ENCODE measurements around the gene SYNJ1. TPM values are rescaled to one million over a fixed set of nuclear protein-coding genes. Genes with fewer than 3 reads are reported as not detected.
A peak's percentile ranks its signal among the peaks of the same experiment; 100 is the strongest.
"Not testable (repeated sequence)": the region's sequence is repeated elsewhere in the genome, so short reads cannot be mapped to it uniquely, and the experiment has no call there.

SYNJ1 gene
- total RNA-seq, 3 donors from 2014 or later: 10.8 to 11.8 (median 11.6) TPM

- ATAC-seq (peak in 1 of 2 donors; percentile 51), DNase-seq (no peak)
- Mint-ChIP-seq H3K36me3 (ENCODE audit: insufficient read depth) (peaks cover 73% of the 10 kb centered on the region), H3K27me3 (ENCODE audit: low read depth) (no peaks in the 10 kb centered on the region), H3K9me3 (no peaks in the 10 kb centered on the region), H3K4me3 (no peak overlapping the region), H3K4me1 (ENCODE audit: low read depth) (peaks cover 17% of the 10 kb centered on the region)
Observed at GRCh38 chr21:32750405-32750804, 22.6 kb upstream of the SYNJ1 start.

GRCh38 chr21:32749662-32750061 lies 21.8 kb upstream of the SYNJ1 start:
- ATAC-seq (no peak), DNase-seq (no peak)
- peaks cover 17% of the 10 kb centered on the region for H3K4me1 Mint-ChIP-seq (ENCODE audit: low read depth)
- H3K36me3 Mint-ChIP-seq (ENCODE audit: insufficient read depth): peaks cover 70% of the 10 kb centered on the region
- no peaks in the 10 kb centered on the region for H3K9me3 Mint-ChIP-seq
- no peak overlapping the region for H3K4me3 Mint-ChIP-seq
- no peaks in the 10 kb centered on the region for H3K27me3 Mint-ChIP-seq (ENCODE audit: low read depth)

- ATAC-seq (no peak), DNase-seq (no peak)
- peaks cover 72% of the 10 kb centered on the region for H3K36me3 Mint-ChIP-seq (ENCODE audit: insufficient read depth)
- H3K9me3 Mint-ChIP-seq: no peaks in the 10 kb centered on the region
- H3K27me3 Mint-ChIP-seq (ENCODE audit: low read depth): no peaks in the 10 kb centered on the region
- H3K4me3 Mint-ChIP-seq: no peak overlapping the region
- peaks cover 17% of the 10 kb centered on the region for H3K4me1 Mint-ChIP-seq (ENCODE audit: low read depth)
Observed at GRCh38 chr21:32748529-32748928, 20.7 kb upstream of the SYNJ1 start.

- ATAC-seq (no peak), DNase-seq (no peak)
- Mint-ChIP-seq H3K4me1 (ENCODE audit: low read depth) (peaks cover 17% of the 10 kb centered on the region), H3K4me3 (no peak overlapping the region), H3K27me3 (ENCODE audit: low read depth) (no peaks in the 10 kb centered on the region), H3K9me3 (no peaks in the 10 kb centered on the region), H3K36me3 (ENCODE audit: insufficient read depth) (peaks cover 77% of the 10 kb centered on the region)
Observed at GRCh38 chr21:32747396-32747795, 19.6 kb upstream of the SYNJ1 start.

- H3K27me3 Mint-ChIP-seq (ENCODE audit: low read depth): not testable (repeated sequence)
Observed at GRCh38 chr21:32746711-32747110, 18.9 kb upstream of the SYNJ1 start.

GRCh38 chr21:32742396-32742795 lies 14.6 kb upstream of the SYNJ1 start:
- Mint-ChIP-seq H3K27me3 (ENCODE audit: low read depth) (no peaks in the 10 kb centered on the region), H3K36me3 (ENCODE audit: insufficient read depth) (peaks cover 70% of the 10 kb centered on the region), H3K4me3 (no peak overlapping the region), H3K4me1 (ENCODE audit: low read depth) (peaks cover 4% of the 10 kb centered on the region), H3K9me3 (no peaks in the 10 kb centered on the region)
- DNase-seq (no peak), ATAC-seq (no peak)

More at GRCh38 chr21:32746711-32747110, 18.9 kb upstream of the SYNJ1 start:
- H3K9me3 Mint-ChIP-seq, H3K4me3 Mint-ChIP-seq, DNase-seq, ATAC-seq: not testable (repeated sequence)
- H3K36me3 Mint-ChIP-seq (ENCODE audit: insufficient read depth): peaks cover 74% of the 10 kb centered on the region
- H3K4me1 Mint-ChIP-seq (ENCODE audit: low read depth): peaks cover 16% of the 10 kb centered on the region

- Mint-ChIP-seq H3K36me3 (ENCODE audit: insufficient read depth) (peaks cover 61% of the 10 kb centered on the region), H3K27me3 (ENCODE audit: low read depth) (no peaks in the 10 kb centered on the region), H3K9me3 (no peaks in the 10 kb centered on the region), H3K4me3 (no peak overlapping the region), H3K4me1 (ENCODE audit: low read depth) (no peaks in the 10 kb centered on the region)
- ATAC-seq: no peak
- DNase-seq: no peak
Observed at GRCh38 chr21:32741336-32741735, 13.5 kb upstream of the SYNJ1 start.

GRCh38 chr21:32739946-32740345 lies 12.1 kb upstream of the SYNJ1 start:
- Mint-ChIP-seq H3K4me1 (ENCODE audit: low read depth) (peaks cover 7% of the 10 kb centered on the region), H3K4me3 (no peak overlapping the region), H3K36me3 (ENCODE audit: insufficient read depth) (peaks cover 55% of the 10 kb centered on the region), H3K27me3 (ENCODE audit: low read depth) (no peaks in the 10 kb centered on the region), H3K9me3 (no peaks in the 10 kb centered on the region)
- DNase-seq (no peak), ATAC-seq (no peak)

GRCh38 chr21:32736083-32736482 lies 8.3 kb upstream of the SYNJ1 start:
- not testable (repeated sequence) for H3K9me3 Mint-ChIP-seq; DNase-seq; H3K27me3 Mint-ChIP-seq (ENCODE audit: low read depth); H3K4me3 Mint-ChIP-seq; ATAC-seq
- Mint-ChIP-seq H3K36me3 (ENCODE audit: insufficient read depth) (peaks cover 41% of the 10 kb centered on the region), H3K4me1 (ENCODE audit: low read depth) (peaks cover 38% of the 10 kb centered on the region)

- no peak overlapping the region for H3K4me3 Mint-ChIP-seq
- no peaks in the 10 kb centered on the region for H3K9me3 Mint-ChIP-seq
- H3K4me1 Mint-ChIP-seq (ENCODE audit: low read depth): peaks cover 42% of the 10 kb centered on the region
- ATAC-seq: peak; percentile 47 to 63
- peaks cover 35% of the 10 kb centered on the region for H3K36me3 Mint-ChIP-seq (ENCODE audit: insufficient read depth)
- DNase-seq: no peak
- no peaks in the 10 kb centered on the region for H3K27me3 Mint-ChIP-seq (ENCODE audit: low read depth)
Observed at GRCh38 chr21:32735524-32735923, 7.7 kb upstream of the SYNJ1 start.

GRCh38 chr21:32733990-32734613 lies 6.3 kb upstream of the SYNJ1 start:
- Mint-ChIP-seq H3K4me3 (no peak overlapping the region), H3K9me3 (no peaks in the 10 kb centered on the region), H3K36me3 (ENCODE audit: insufficient read depth) (peaks cover 28% of the 10 kb centered on the region), H3K27me3 (ENCODE audit: low read depth) (no peaks in the 10 kb centered on the region), H3K4me1 (ENCODE audit: low read depth) (peaks cover 45% of the 10 kb centered on the region)
- peak; percentile 36 to 72 for ATAC-seq
- no peak for DNase-seq

GRCh38 chr21:32733356-32733755 lies 5.5 kb upstream of the SYNJ1 start:
- ATAC-seq (peak; percentile 56 to 67), DNase-seq (no peak)
- no peaks in the 10 kb centered on the region for H3K27me3 Mint-ChIP-seq (ENCODE audit: low read depth)
- no peaks in the 10 kb centered on the region for H3K9me3 Mint-ChIP-seq
- H3K36me3 Mint-ChIP-seq (ENCODE audit: insufficient read depth): peaks cover 22% of the 10 kb centered on the region
- H3K4me1 Mint-ChIP-seq (ENCODE audit: low read depth): peaks cover 51% of the 10 kb centered on the region
- H3K4me3 Mint-ChIP-seq: no peak overlapping the region

GRCh38 chr21:32732544-32732943 lies 4.7 kb upstream of the SYNJ1 start:
- Mint-ChIP-seq H3K27me3 (ENCODE audit: low read depth) (no peaks in the 10 kb centered on the region), H3K9me3 (no peaks in the 10 kb centered on the region), H3K4me3 (no peak overlapping the region), H3K36me3 (ENCODE audit: insufficient read depth) (peaks cover 20% of the 10 kb centered on the region), H3K4me1 (ENCODE audit: low read depth) (peaks cover 53% of the 10 kb centered on the region)
- ATAC-seq: no peak
- no peak for DNase-seq

GRCh38 chr21:32728848-32729247 lies 1.0 kb upstream of the SYNJ1 start:
- no peaks in the 10 kb centered on the region for H3K9me3 Mint-ChIP-seq
- H3K4me3 Mint-ChIP-seq: peak overlapping the region; percentile 93
- DNase-seq: no peak
- ATAC-seq: no peak
- peaks cover 55% of the 10 kb centered on the region for H3K4me1 Mint-ChIP-seq (ENCODE audit: low read depth)
- no peaks in the 10 kb centered on the region for H3K27me3 Mint-ChIP-seq (ENCODE audit: low read depth)
- peaks cover 8% of the 10 kb centered on the region for H3K36me3 Mint-ChIP-seq (ENCODE audit: insufficient read depth)

- Mint-ChIP-seq H3K4me3 (peak overlapping the region; percentile 93), H3K9me3 (no peaks in the 10 kb centered on the region), H3K36me3 (ENCODE audit: insufficient read depth) (peaks cover 5% of the 10 kb centered on the region), H3K4me1 (ENCODE audit: low read depth) (peaks cover 56% of the 10 kb centered on the region), H3K27me3 (ENCODE audit: low read depth) (no peaks in the 10 kb centered on the region)
- DNase-seq: no peak
- no peak for ATAC-seq
Observed at GRCh38 chr21:32728456-32728839, 635 bp upstream of the SYNJ1 start.
